Mucosa of rectum (tissue), 2 donors: Measurements from ENCODE around the gene REM1.
"Not testable (repeated sequence)": the region's sequence is repeated elsewhere in the genome, so short reads cannot be mapped to it uniquely, and the experiment has no call there.

Experiments
- H3K27ac ChIP-seq, 2 donors: one replicate each; pipeline ENCODE4 v1.7.0; 2013; ENCODE audit warnings: inconsistent platforms in 2 of 2, low read depth in 2 of 2, low read length in 2 of 2
- H3K27me3 ChIP-seq, 2 donors: one replicate each; pipeline ENCODE4 v1.7.0; 2013; ENCODE audit warnings: low read length in 2 of 2; ENCODE audit not compliant: control insufficient read depth in 2 of 2, insufficient read depth in 2 of 2
- H3K36me3 ChIP-seq, 2 donors: one replicate each; pipeline ENCODE4 v1.7.0; 2013; ENCODE audit warnings: low read length in 2 of 2; ENCODE audit not compliant: control insufficient read depth in 2 of 2, insufficient read depth in 2 of 2
- H3K4me1 ChIP-seq, 2 donors: one replicate each; pipeline ENCODE4 v1.7.0; 2013; ENCODE audit warnings: low read length in 2 of 2, mild to moderate bottlenecking in 1 of 2; ENCODE audit not compliant: control insufficient read depth in 2 of 2, insufficient read depth in 2 of 2
- H3K4me3 ChIP-seq, 2 donors: one replicate each; pipeline ENCODE4 v1.7.0; 2013; ENCODE audit warnings: low read length in 2 of 2
- H3K9ac ChIP-seq, 2 donors: one replicate each; pipeline ENCODE4 v1.7.0; 2013; ENCODE audit warnings: low read length in 2 of 2, low read depth in 1 of 2, mild to moderate bottlenecking in 1 of 2
- H3K9me3 ChIP-seq, 2 donors: one replicate each; pipeline ENCODE4 v1.7.0; 2013; ENCODE audit warnings: low read length in 2 of 2; ENCODE audit not compliant: control insufficient read depth in 2 of 2
- donor health status: healthy.
- donor health status: Normal muscosa, but diverticular disease.

Gene REM1

GRCh38 chr20:31505903-31506302 lies 30.8 kb downstream of the REM1 start:
- no peak overlapping the region for H3K9ac ChIP-seq
- no peak overlapping the region for H3K27ac ChIP-seq
- no peak overlapping the region for H3K4me3 ChIP-seq
- H3K27me3 ChIP-seq = no peaks in the 10 kb centered on the region
- peaks cover 0 to 2% of the 10 kb centered on the region in 2 donors for H3K9me3 ChIP-seq
- H3K36me3 ChIP-seq = no peaks in the 10 kb centered on the region
- no peaks in the 10 kb centered on the region for H3K4me1 ChIP-seq

DNA sequence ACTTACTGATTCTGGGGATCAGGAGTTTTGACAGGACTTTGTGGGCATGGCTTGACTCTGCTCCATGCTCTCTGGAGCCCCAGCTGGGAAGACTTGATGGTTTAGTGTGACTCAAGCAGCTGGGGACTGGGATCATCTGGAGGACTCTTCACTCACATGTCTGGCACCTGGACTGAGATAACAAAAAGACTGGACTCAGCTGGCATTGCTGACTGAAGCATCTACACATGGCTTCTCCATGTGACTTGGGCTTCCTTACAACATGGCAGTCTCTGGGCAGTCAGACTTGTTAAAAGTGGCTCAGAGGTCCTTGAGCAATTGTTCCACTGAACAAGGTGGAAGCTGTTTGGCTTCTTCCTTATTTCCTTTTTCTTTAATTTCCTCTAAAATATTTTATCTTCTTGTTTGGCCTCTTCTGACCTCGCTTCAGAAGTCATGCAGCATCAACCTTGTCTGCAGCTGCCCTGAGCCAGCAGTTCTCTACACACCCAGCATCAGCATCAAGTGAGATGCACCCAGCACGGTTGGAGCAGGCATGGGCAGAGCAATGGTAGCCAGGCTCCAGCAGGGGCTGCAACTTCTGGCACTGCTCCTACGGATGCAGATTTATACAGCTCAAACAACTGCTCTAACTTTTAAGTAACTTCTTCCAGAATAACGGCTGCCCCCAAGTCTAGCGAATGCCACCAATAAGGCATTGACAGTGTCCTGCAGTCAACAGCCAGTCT lies 33.6 kb downstream of the REM1 start:
- Histone ChIP-seq H3K9me3 (peaks cover 0 to 2% of the 10 kb centered on the region in 2 donors), H3K4me3 (no peak overlapping the region), H3K27ac (no peak overlapping the region), H3K4me1 (no peaks in the 10 kb centered on the region), H3K9ac (no peak overlapping the region), H3K27me3 (no peaks in the 10 kb centered on the region), H3K36me3 (no peaks in the 10 kb centered on the region)

- peak within 1 kb of the TSS; percentile 68 to 87 for H3K27ac ChIP-seq
- peak within 1 kb of the TSS; percentile 79 to 94 for H3K9ac ChIP-seq
- peaks cover 0 to 2% of the 10 kb centered on the region in 2 donors for H3K36me3 ChIP-seq
- peaks cover 24 to 25% of the 10 kb centered on the region in 2 donors for H3K4me1 ChIP-seq
- no peaks in the 10 kb centered on the region for H3K27me3 ChIP-seq
- no peaks in the 10 kb centered on the region for H3K9me3 ChIP-seq
- H3K4me3 ChIP-seq = peak within 1 kb of the TSS; percentile 95
Measured at GRCh38 chr20:31514154-31515071, 39.3 kb downstream of the REM1 start, which contains the start of gene HM13. TSS of gene HM13 (plus strand) at chr20:31514442. CDS start at chr20:31514552, 110 bp downstream.

DNA sequence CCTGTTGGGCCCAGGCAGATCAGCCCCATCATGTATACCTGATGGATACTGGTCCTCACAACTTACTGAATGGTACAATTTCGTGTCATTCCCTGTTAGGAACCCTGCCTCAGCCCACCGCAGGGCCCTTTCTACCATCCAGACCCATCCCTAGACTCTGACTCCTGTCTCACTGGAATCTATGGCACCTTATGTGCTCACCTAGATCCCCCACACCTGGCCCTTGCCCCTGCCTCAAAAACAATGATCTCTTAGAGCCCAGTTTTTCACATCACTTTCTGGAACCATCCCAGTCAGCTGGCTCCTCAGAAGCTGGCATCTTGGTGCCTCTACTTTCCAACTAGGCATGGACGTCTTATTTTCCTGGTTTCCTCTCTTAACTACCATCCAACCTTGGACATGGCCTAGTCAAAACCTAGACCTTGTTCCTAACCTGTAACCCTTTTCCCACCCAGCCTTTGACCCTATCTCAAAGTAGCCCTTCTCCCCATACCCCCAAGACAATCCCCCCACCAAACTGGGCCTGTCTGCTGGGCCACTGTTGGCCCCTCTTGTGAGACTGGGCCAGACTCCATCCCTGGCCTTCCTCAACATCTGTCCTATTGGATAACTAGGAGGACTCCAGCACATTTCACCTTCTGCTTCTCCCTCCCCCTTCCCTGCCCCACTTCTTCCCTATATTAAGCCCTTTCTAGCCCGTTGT lies 40.1 kb downstream of the REM1 start:
- H3K27ac ChIP-seq = peak overlapping the region in 1 of 2 donors; percentile 87

GRCh38 chr20:31515775-31516107 lies 40.7 kb downstream of the REM1 start:
- peak overlapping the region; percentile 95 for H3K4me3 ChIP-seq
- peaks cover 2 to 6% of the 10 kb centered on the region in 2 donors for H3K36me3 ChIP-seq
- H3K4me1 ChIP-seq = peaks cover 24 to 25% of the 10 kb centered on the region in 2 donors
- no peaks in the 10 kb centered on the region for H3K9me3 ChIP-seq
- peak overlapping the region in 1 of 2 donors; percentile 79 for H3K9ac ChIP-seq
- no peak overlapping the region for H3K27ac ChIP-seq
- H3K27me3 ChIP-seq = no peaks in the 10 kb centered on the region

More for the DNA sequence above, 40.1 kb downstream of the REM1 start:
- Histone ChIP-seq H3K9me3 (no peaks in the 10 kb centered on the region), H3K36me3 (peaks cover 0 to 3% of the 10 kb centered on the region in 2 donors), H3K4me1 (peaks cover 24 to 25% of the 10 kb centered on the region in 2 donors), H3K27me3 (no peaks in the 10 kb centered on the region), H3K4me3 (peak overlapping the region; percentile 95), H3K9ac (peak overlapping the region; percentile 79 to 94)

DNA sequence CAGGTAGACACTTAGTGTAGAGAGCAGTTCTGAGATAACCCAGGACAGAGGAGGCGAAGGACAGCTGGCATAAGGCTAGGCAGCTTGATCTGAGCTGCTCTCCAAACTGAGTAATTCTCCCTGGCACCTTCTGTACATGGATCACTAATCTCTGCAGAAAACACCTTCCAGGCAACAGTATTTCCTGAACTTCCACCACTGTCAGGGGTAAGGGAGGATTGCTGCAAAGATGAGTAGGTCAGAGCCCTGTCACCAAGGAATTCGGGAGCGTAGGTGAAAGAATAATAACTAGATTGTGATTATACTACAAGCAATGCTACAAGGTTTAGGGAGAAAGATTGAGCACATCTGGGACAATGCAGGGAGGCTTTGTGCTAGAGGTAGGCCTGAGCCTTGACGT lies 41.1 kb downstream of the REM1 start:
- no peaks in the 10 kb centered on the region for H3K27me3 ChIP-seq
- H3K36me3 ChIP-seq = peaks cover 4 to 7% of the 10 kb centered on the region in 2 donors
- H3K9ac ChIP-seq = no peak overlapping the region
- H3K4me3 ChIP-seq = peak overlapping the region; percentile 95
- peaks cover 24 to 25% of the 10 kb centered on the region in 2 donors for H3K4me1 ChIP-seq
- no peak overlapping the region for H3K27ac ChIP-seq
- no peaks in the 10 kb centered on the region for H3K9me3 ChIP-seq

GRCh38 chr20:31516651-31517050 lies 41.6 kb downstream of the REM1 start:
- Histone ChIP-seq H3K27me3 (no peaks in the 10 kb centered on the region), H3K36me3 (peaks cover 4 to 7% of the 10 kb centered on the region in 2 donors), H3K27ac (no peak overlapping the region), H3K9ac (no peak overlapping the region), H3K4me3 (peak overlapping the region in 1 of 2 donors; percentile 95), H3K9me3 (no peaks in the 10 kb centered on the region), H3K4me1 (peaks cover 24 to 25% of the 10 kb centered on the region in 2 donors)

DNA sequence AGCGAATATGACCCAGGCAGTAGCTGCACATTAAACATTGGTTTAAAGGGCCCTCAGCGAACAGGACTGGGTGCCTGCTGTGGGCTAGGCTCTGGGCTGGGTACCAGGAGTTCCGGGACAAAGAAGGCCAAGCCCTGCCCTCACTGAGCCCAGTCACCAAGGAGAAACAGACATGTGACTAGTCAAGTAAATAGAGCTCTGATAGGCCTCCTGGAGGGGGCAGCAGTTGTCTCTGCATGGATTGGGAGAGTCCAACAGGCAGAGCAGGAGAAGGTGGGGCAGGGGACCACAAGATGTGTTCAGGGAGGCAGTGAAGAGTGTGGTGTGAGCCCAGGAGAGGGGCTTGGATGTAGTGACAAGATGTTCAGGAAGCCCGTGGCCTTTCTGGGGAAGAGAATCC lies 42.3 kb downstream of the REM1 start:
- H3K4me3 ChIP-seq = no peak overlapping the region
- H3K9ac ChIP-seq = no peak overlapping the region
- H3K27me3 ChIP-seq = no peaks in the 10 kb centered on the region
- no peaks in the 10 kb centered on the region for H3K9me3 ChIP-seq
- no peak overlapping the region for H3K27ac ChIP-seq
- peaks cover 6 to 11% of the 10 kb centered on the region in 2 donors for H3K36me3 ChIP-seq
- H3K4me1 ChIP-seq = peaks cover 24 to 25% of the 10 kb centered on the region in 2 donors

DNA sequence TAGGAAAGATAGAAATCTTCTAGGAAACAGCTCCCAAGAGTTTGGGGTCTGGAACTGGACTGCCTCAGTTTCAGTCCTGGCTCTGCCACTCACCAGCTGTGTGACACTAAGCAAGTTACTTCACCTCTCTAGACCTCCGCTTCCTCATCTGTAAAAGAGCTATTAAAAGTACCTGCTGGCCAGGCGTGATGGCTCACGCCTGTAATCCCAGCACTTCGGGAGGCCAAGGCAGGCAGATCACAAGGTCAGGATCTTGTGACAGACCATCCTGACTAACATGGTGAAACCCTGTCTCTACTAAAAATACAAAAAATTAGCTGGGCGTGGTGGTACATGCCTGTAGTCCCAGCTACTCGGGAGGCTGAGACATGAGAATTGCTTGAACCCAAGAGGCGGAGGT lies 46.2 kb downstream of the REM1 start:
- not testable (repeated sequence) for H3K9ac ChIP-seq, H3K27me3 ChIP-seq, H3K9me3 ChIP-seq, H3K27ac ChIP-seq, H3K4me3 ChIP-seq
- peaks cover 10 to 11% of the 10 kb centered on the region in 2 donors for H3K4me1 ChIP-seq
- H3K36me3 ChIP-seq = peaks cover 6 to 18% of the 10 kb centered on the region in 2 donors
